Uterus (tissue), 4 donors: Measurements from ENCODE around the gene CYTH2. TPM values are rescaled to one million over a fixed set of nuclear protein-coding genes. Genes with fewer than 3 reads are reported as not detected.
A peak's percentile ranks its signal among the peaks of the same experiment; 100 is the strongest.

Experiments used
- DNase-seq, 2 donors: peaks; one replicate each; pipeline ENCODE4 v3.0.0-alpha.2; 2019 to 2020
- H3K27ac ChIP-seq, 2 donors: fragments of 200-600 bp; sonication (generic); 1 replicate in 1 of 2; 2 replicates in 1 of 2; pipeline ENCODE4 v1.5.1; 2016 to 2018
- H3K27me3 ChIP-seq, 2 donors: fragments of 200-600 bp; sonication (generic); one replicate each; pipeline ENCODE4 v1.5.1; 2018 to 2019; ENCODE audit warnings: control low read depth in 1 of 2
- H3K36me3 ChIP-seq, 2 donors: fragments of 200-600 bp; sonication (generic); one replicate each; pipeline ENCODE4 v1.5.1; 2019; ENCODE audit warnings: control low read depth in 1 of 2
- H3K4me1 ChIP-seq, 2 donors: fragments of 200-600 bp; sonication (generic); one replicate each; pipeline ENCODE4 v1.5.1; 2018 to 2019; ENCODE audit warnings: control low read depth in 1 of 2
- H3K4me3 ChIP-seq, 2 donors: fragments of 200-600 bp; sonication (generic); 1 replicate in 1 of 2; 2 replicates in 1 of 2; pipeline ENCODE4 v1.5.1; 2018 to 2019; ENCODE audit warnings: mild to moderate bottlenecking in 1 of 2
- H3K9me3 ChIP-seq, 2 donors: fragments of 200-600 bp; sonication (generic); one replicate each; pipeline ENCODE4 v1.5.1; 2019; ENCODE audit warnings: control low read depth in 1 of 2
- CTCF ChIP-seq, 4 experiments: fragments of 200-600 bp in 2 of 4; fragments of 450-650 bp in 2 of 4; sonication (generic) in 2 of 4; IDR thresholded peaks; one replicate each; pipeline ENCODE4 v1.5.1; 2016 to 2019; ENCODE audit warnings: antibody characterized with exemption in 4 of 4, mild to moderate bottlenecking in 2 of 4, moderate library complexity in 1 of 4
- POLR2A ChIP-seq, 2 donors: fragments of 450-650 bp; IDR thresholded peaks; one replicate each; pipeline ENCODE4 v1.6.1; 2016; ENCODE audit warnings: antibody characterized with exemption in 2 of 2, mild to moderate bottlenecking in 1 of 2, moderate library complexity in 1 of 2
- intact Hi-C: fragments of 100-400 bp; cut with DNase I; formaldehyde crosslinking; loops from one replicate; pipeline ENCODE4 v1.15.1; 2023; ENCODE audit warnings: low total_unique reads
- total RNA-seq, 4 donors: library from RNA; depleted of rRNA in 3 of 4; stranded (reverse); fragments of >200 nt in 3 of 4; gene quantifications; one replicate each; pipeline versions ENCODE4 v1.1.0 to v1.2.4, GENCODE V29; 2014 to 2023
- donor health status: DM: yes; HTN: yes; CAD: no.

CYTH2 gene
- 10 to 100 TPM in 3 of 4 donors, 1 to 10 TPM in 1; 7.2 to 70.3 (median 36.5) TPM for total RNA-seq

- DNase-seq, result peak; percentile 82 to 85
These were observed at the start of gene CYTH2 for GRCh38 chr19:48469289-48469881. CYTH2 (plus strand) TSS chr19:48469369; CDS start chr19:48469508, 139 bp downstream.

GRCh38 chr19:48421548-48421947 lies 47.6 kb upstream of the CYTH2 start:
- no peaks in the 10 kb centered on the region for H3K27me3 ChIP-seq
- no peak overlapping the region for H3K27ac ChIP-seq
- H3K4me3 ChIP-seq, result no peak overlapping the region
- DNase-seq, result peak in 1 of 2 donors; percentile 70
- intact Hi-C loops, result no loop called here
- H3K36me3 ChIP-seq, result no peaks in the 10 kb centered on the region
- TF ChIP-seq CTCF (IDR thresholded peaks at IDR 0.05) (no peak), POLR2A (IDR thresholded peaks at IDR 0.05) (no peak)
- H3K9me3 ChIP-seq, result no peaks in the 10 kb centered on the region
- no peaks in the 10 kb centered on the region for H3K4me1 ChIP-seq

More at GRCh38 chr19:48469289-48469881, at the start of gene CYTH2:
- TF ChIP-seq POLR2A (IDR thresholded peaks at IDR 0.05) (peak; percentile 89 to 94), CTCF (IDR thresholded peaks at IDR 0.05) (peak in 1 of 4 experiments; percentile 14)
- Histone ChIP-seq H3K36me3 (no peaks in the 10 kb centered on the region), H3K9me3 (no peaks in the 10 kb centered on the region), H3K27me3 (no peaks in the 10 kb centered on the region), H3K4me1 (peaks cover 0 to 6% of the 10 kb centered on the region in 2 donors), H3K4me3 (peak within 1 kb of the TSS; percentile 91 to 98), H3K27ac (peak within 1 kb of the TSS; percentile 93 to 98)
- intact Hi-C loops, result no loop called here

- Histone ChIP-seq H3K4me1 (no peaks in the 10 kb centered on the region), H3K9me3 (no peaks in the 10 kb centered on the region), H3K36me3 (no peaks in the 10 kb centered on the region), H3K27me3 (no peaks in the 10 kb centered on the region), H3K4me3 (no peak overlapping the region), H3K27ac (no peak overlapping the region)
- DNase-seq, result no peak
- intact Hi-C loops, result no loop called here
- no peak for TF ChIP-seq CTCF (IDR thresholded peaks at IDR 0.05)
- no peak for TF ChIP-seq POLR2A (IDR thresholded peaks at IDR 0.05)
These were observed 44.4 kb upstream of the CYTH2 start for GRCh38 chr19:48424694-48425219.

GRCh38 chr19:48428670-48429069 lies 40.5 kb upstream of the CYTH2 start:
- TF ChIP-seq CTCF (IDR thresholded peaks at IDR 0.05) (no peak), POLR2A (IDR thresholded peaks at IDR 0.05) (no peak)
- no peak for DNase-seq
- Histone ChIP-seq H3K27ac (no peak overlapping the region), H3K36me3 (no peaks in the 10 kb centered on the region), H3K9me3 (no peaks in the 10 kb centered on the region), H3K4me1 (no peaks in the 10 kb centered on the region), H3K4me3 (no peak overlapping the region), H3K27me3 (no peaks in the 10 kb centered on the region)
- intact Hi-C loops, result no loop called here

GRCh38 chr19:48433337-48433736 lies 35.8 kb upstream of the CYTH2 start:
- TF ChIP-seq CTCF (IDR thresholded peaks at IDR 0.05), result no peak
- TF ChIP-seq POLR2A (IDR thresholded peaks at IDR 0.05), result no peak
- no peak for DNase-seq
- no peak overlapping the region for H3K4me3 ChIP-seq
- intact Hi-C loops, result no loop called here
- no peaks in the 10 kb centered on the region for H3K4me1 ChIP-seq
- no peaks in the 10 kb centered on the region for H3K36me3 ChIP-seq
- no peak overlapping the region for H3K27ac ChIP-seq
- no peaks in the 10 kb centered on the region for H3K9me3 ChIP-seq
- no peaks in the 10 kb centered on the region for H3K27me3 ChIP-seq
